WI38 (cell line): Measurements from ENCODE around the gene LMLN.

Experiments used
- H3K4me3 ChIP-seq: 2 replicates; pipeline ENCODE4 v1.5.1; 2011; ENCODE audit warnings: low read depth, mild to moderate bottlenecking, control low read depth, low read length
- CTCF ChIP-seq: IDR thresholded peaks from 2 replicates; pipeline ENCODE4 v1.5.1; 2012; ENCODE audit warnings: low read depth, mild to moderate bottlenecking, control low read depth, low read length

The LMLN gene

DNA sequence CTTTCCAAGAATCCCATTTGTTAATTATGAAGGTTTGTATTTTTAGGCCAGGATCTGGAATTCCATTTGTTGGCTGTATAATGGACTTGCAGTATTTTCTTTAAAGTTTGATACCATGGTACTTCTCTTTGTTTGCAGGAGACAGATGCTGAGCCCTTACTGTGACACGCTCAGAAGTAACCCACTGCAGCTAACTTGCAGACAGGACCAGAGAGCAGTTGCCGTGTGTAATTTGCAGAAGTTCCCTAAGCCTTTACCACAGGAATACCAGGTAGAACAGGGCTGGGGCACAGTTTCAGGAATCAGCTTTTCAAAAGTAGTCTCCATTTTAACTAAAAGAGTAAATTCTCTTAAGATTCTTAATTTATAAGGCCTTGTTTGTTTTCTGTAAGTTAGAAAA is 59.1 kb downstream of the LMLN start:
- no peak overlapping the region for H3K4me3 ChIP-seq
- TF ChIP-seq CTCF: no peak

DNA sequence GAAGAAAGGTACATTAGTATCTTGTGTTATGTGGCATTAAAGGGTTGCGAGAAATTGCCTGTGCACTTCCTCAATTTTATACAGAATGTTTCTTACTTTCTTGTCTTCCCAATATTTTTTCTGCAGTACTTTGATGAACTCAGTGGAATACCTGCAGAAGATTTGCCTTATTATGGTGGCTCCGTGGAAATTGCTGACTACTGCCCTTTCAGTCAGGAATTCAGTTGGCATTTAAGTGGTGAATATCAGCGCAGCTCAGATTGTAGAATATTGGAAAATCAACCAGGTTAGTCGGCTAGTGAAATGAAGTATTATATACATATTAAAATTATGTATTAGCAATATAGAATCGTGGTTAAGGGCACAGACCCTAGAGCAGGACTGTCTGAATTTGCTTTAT is 61.3 kb downstream of the LMLN start:
- no peak overlapping the region for H3K4me3 ChIP-seq
- no peak for TF ChIP-seq CTCF

- no peak overlapping the region for H3K4me3 ChIP-seq
- no peak for TF ChIP-seq CTCF
These were observed 62.6 kb downstream of the LMLN start for GRCh38 chr3:198022604-198023003.

DNA sequence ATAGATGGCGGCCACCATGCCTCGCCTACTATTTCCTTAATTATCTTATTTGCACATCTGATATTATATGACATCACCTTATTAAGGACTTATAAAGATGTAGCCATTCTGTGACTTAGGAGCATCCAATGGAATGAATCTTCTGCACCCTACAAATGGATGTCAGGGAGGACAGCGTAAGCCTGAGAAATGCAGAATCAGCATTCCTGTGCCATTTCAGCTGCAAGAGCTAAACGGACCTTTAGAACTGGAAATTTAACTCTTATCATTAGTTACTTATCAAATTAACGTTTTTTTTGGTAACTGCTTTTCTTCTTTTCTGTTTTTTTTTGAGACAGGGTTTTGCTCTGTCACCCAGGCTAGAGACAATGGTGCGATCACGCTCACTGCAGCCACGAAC is 65.6 kb downstream of the LMLN start:
- TF ChIP-seq CTCF: no peak
- no peak overlapping the region for H3K4me3 ChIP-seq

DNA sequence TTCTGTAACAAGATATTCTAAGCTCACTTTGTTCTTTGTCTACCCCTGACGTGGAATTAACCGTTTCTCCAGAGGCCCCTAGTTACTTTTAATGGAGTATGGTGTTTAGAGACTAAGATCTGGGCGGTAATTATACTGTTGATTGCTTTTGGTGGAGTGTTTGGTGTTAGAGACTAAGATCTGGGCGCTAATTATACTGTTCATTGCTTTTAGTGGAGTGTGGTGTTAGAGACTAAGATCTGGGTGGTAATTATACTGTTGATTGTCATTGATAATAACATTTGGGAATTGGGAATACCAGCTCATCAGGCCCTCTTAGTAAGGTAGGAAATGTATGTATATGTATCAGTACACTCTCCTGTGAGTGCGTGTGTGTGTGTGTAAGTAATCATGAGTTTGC is 66.6 kb downstream of the LMLN start:
- TF ChIP-seq CTCF: no peak
- no peak overlapping the region for H3K4me3 ChIP-seq

DNA sequence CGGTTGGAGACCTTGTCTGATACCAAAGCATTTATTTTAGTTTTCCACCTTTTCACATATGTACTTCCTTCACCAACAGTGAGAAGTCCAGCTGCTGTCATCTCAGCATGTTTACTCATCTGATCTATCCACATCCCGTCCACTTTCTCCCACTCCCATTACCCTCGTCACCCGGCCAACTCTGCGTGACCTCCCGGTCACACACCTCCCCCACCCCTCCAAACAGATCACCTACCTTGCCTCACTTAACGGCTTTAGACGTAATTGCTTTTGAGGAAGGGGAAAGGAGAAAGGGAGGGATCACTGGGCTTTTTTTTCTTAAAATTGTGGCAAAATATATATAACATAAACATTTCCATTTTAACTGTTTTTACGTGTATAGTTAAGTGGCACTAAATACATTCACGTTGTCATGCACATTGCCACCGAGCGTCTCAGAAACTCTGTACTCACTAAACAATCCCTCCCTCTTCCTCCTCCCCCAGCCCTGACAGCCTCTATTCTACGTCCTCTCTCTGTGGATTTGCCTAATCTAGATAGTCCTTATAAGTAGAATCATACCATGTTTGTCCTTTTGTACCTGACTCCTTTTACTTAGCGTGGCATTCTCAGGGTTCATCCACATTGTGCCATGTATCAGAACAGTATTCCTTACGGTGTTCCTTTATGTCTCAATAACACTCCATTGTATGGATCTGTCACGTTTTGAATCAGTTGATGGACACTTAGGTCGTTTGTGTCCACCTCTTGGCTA is 67.2 kb downstream of the LMLN start:
- TF ChIP-seq CTCF: no peak
- no peak overlapping the region for H3K4me3 ChIP-seq

GRCh38 chr3:198027799-198028390 is 67.9 kb downstream of the LMLN start:
- no peak for TF ChIP-seq CTCF
- no peak overlapping the region for H3K4me3 ChIP-seq
